B cell (primary cell): ENCODE results near the gene RCSD1. TPM values are rescaled to one million over a fixed set of nuclear protein-coding genes. Genes with fewer than 3 reads are reported as not detected.
A peak's percentile ranks its signal among the peaks of the same experiment; 100 is the strongest.

Source experiments
- ATAC-seq: fragments of 200-7000 bp; cut with Tn5 transposase; one replicate; pipeline ENCODE4 v1.10.0; 2021; ENCODE audit warnings: low read depth, mild to moderate bottlenecking, moderate number of reproducible peaks, moderate library complexity
- CTCF ChIA-PET: fragments of 350-600 bp; sonication (Branson Sonifier 250); formaldehyde crosslinking; loops from one replicate; lab custom pipeline; 2021; ENCODE audit warnings: antibody characterized with exemption, inconsistent platforms; lab: Charles Lee
- POLR2A ChIA-PET: fragments of 350-600 bp; sonication (Branson Sonifier 250); formaldehyde crosslinking; loops from one replicate; lab custom pipeline; 2021; ENCODE audit warnings: antibody characterized with exemption; lab: Charles Lee
- DNase-seq: peaks from one replicate; pipeline ENCODE4 v3.0.0; 2013
- H2AFZ ChIP-seq: 2 replicates; pipeline ENCODE4 v1.6.1; 2012; ENCODE audit warnings: mild to moderate bottlenecking, low read depth, low read length; ENCODE audit not compliant: insufficient read depth, poor library complexity, severe bottlenecking
- H3K27ac ChIP-seq, 2 donors: 1 replicate in 1 of 2; 2 replicates in 1 of 2; pipeline ENCODE4 v1.5.1; 2012 to 2013; ENCODE audit warnings: low read length in 2 of 2, mild to moderate bottlenecking in 2 of 2, moderate library complexity in 1 of 2
- H3K27me3 ChIP-seq, 4 experiments: fragments of 200-600 bp in 1 of 4; sonication (generic) in 1 of 4; replicated peaks in 1 of 4; 1 replicate in 2 of 4; 2 replicates in 2 of 4; pipeline versions ENCODE4 v1.6.1 to v1.7.0; 2013 to 2016; ENCODE audit warnings: low read length in 3 of 4, mild to moderate bottlenecking in 2 of 4, mixed read lengths in 1 of 4, moderate library complexity in 1 of 4; ENCODE audit not compliant: insufficient read depth in 4 of 4, control insufficient read depth in 3 of 4; ENCODE audit errors: control extremely low read depth in 1 of 4
- H3K36me3 ChIP-seq, 2 experiments: replicated peaks in 1 of 2; 1 replicate in 1 of 2; 2 replicates in 1 of 2; pipeline versions ENCODE4 v1.6.1 to v1.7.1; 2013; ENCODE audit warnings: low read length in 1 of 2; ENCODE audit not compliant: insufficient read depth in 2 of 2, control insufficient read depth in 1 of 2; ENCODE audit errors: control extremely low read depth in 1 of 2, extremely low read depth in 1 of 2
- H3K4me1 ChIP-seq, 2 donors: fragments of 200-600 bp in 1 of 2; sonication (generic) in 1 of 2; 1 replicate in 1 of 2; 2 replicates in 1 of 2; pipeline versions ENCODE4 v1.5.1 to v1.6.1; 2013 to 2017; ENCODE audit warnings: low read length in 2 of 2; ENCODE audit not compliant: control insufficient read depth in 2 of 2, insufficient read depth in 2 of 2
- H3K4me2 ChIP-seq: replicated peaks from 2 replicates; pipeline ENCODE3; 2012; ENCODE audit warnings: mild to moderate bottlenecking, low read depth, low read length; ENCODE audit not compliant: poor library complexity, severe bottlenecking
- H3K4me3 ChIP-seq, 5 experiments: fragments of 200-600 bp in 1 of 5; sonication (generic) in 1 of 5; 1 replicate in 3 of 5; 2 replicates in 2 of 5; pipeline versions ENCODE4 v1.5.1 to v1.7.0; 2011 to 2016; ENCODE audit warnings: low read length in 4 of 5, mild to moderate bottlenecking in 4 of 5, low read depth in 2 of 5, control low read depth in 1 of 5, moderate library complexity in 1 of 5; ENCODE audit not compliant: insufficient read depth in 1 of 5; ENCODE audit errors: control extremely low read depth in 1 of 5, extremely low read depth in 1 of 5
- H3K79me2 ChIP-seq: fragments of 200-600 bp; sonication (generic); one replicate; pipeline ENCODE4 v1.6.0; 2016; ENCODE audit warnings: low read length; ENCODE audit not compliant: control insufficient read depth, insufficient read depth
- H3K9ac ChIP-seq: fragments of 200-600 bp; sonication (generic); 2 replicates; pipeline ENCODE4 v1.6.1; 2017; ENCODE audit warnings: mild to moderate bottlenecking, low read length, moderate library complexity
- H3K9me3 ChIP-seq, 3 donors: one replicate each; pipeline versions ENCODE4 v1.6.1 to v1.7.1; 2013; ENCODE audit warnings: low read length in 2 of 3; ENCODE audit not compliant: control insufficient read depth in 2 of 3, insufficient read depth in 1 of 3; ENCODE audit errors: control extremely low read depth in 1 of 3
- H4K20me1 ChIP-seq: 2 replicates; pipeline ENCODE4 v1.6.0; 2012; ENCODE audit warnings: mild to moderate bottlenecking, low read length; ENCODE audit not compliant: insufficient read depth, control insufficient read depth, poor library complexity, severe bottlenecking
- H3K27ac Mint-ChIP-seq: one replicate; pipeline ENCODE4 v1.8.0; 2021; ENCODE audit warnings: mixed read lengths
- H3K27me3 Mint-ChIP-seq: one replicate; pipeline ENCODE4 v1.8.0; 2021; ENCODE audit warnings: mixed read lengths
- H3K4me1 Mint-ChIP-seq: one replicate; pipeline ENCODE4 v1.8.0; 2021; ENCODE audit warnings: mixed read lengths
- H3K4me3 Mint-ChIP-seq: one replicate; pipeline ENCODE4 v1.8.0; 2021; ENCODE audit warnings: mixed read lengths
- H3K9me3 Mint-ChIP-seq: one replicate; pipeline ENCODE4 v1.8.0; 2022; ENCODE audit warnings: mixed read lengths; ENCODE audit not compliant: insufficient read depth
- EZH2 ChIP-seq: IDR thresholded peaks from 2 replicates; pipeline ENCODE4 v1.6.1; 2012; ENCODE audit warnings: borderline replicate concordance, low read depth, mild to moderate bottlenecking, moderate library complexity, low read length; ENCODE audit not compliant: insufficient read depth, poor library complexity, severe bottlenecking
- WGBS: methylation state at CpG from one replicate; pipeline ENCODE4 v1.1.5; 2013; ENCODE audit warnings: missing lambda C conversion rate; ENCODE audit not compliant: insufficient coverage; 5-methylcytosine and 5-hydroxymethylcytosine counted together
- intact Hi-C: fragments of 100-400 bp; cut with micrococcal nuclease; formaldehyde crosslinking; loops from one replicate; pipeline ENCODE4 v1.10.0; 2022
- polyA plus RNA-seq: library from polyadenylated mRNA; depleted of rRNA; stranded (reverse); fragments of >200 nt; gene quantifications from 2 replicates; pipeline ENCODE4 v1.2.3, GENCODE V29; 2012
- total RNA-seq, 2 donors: library from RNA; stranded (reverse); fragments of 120-200 nt in 1 of 2; gene quantifications; 1 replicate in 1 of 2; 2 replicates in 1 of 2; pipeline versions ENCODE4 v1.2.3 to v1.2.4, GENCODE V29; 2013 to 2022
- TF ChIP-seq, protein P1 (sequence below): fragments of 200-600 bp; IDR thresholded peaks from one replicate; pipeline ENCODE4 v1.8.0; 2022; ENCODE audit warnings: antibody characterized with exemption, mild to moderate bottlenecking

RCSD1 gene
- total and polyA plus RNA-seq, 2 donors (not counting 1 experiment from before 2014, with no cell fraction given): 129 to 525 TPM

DNA sequence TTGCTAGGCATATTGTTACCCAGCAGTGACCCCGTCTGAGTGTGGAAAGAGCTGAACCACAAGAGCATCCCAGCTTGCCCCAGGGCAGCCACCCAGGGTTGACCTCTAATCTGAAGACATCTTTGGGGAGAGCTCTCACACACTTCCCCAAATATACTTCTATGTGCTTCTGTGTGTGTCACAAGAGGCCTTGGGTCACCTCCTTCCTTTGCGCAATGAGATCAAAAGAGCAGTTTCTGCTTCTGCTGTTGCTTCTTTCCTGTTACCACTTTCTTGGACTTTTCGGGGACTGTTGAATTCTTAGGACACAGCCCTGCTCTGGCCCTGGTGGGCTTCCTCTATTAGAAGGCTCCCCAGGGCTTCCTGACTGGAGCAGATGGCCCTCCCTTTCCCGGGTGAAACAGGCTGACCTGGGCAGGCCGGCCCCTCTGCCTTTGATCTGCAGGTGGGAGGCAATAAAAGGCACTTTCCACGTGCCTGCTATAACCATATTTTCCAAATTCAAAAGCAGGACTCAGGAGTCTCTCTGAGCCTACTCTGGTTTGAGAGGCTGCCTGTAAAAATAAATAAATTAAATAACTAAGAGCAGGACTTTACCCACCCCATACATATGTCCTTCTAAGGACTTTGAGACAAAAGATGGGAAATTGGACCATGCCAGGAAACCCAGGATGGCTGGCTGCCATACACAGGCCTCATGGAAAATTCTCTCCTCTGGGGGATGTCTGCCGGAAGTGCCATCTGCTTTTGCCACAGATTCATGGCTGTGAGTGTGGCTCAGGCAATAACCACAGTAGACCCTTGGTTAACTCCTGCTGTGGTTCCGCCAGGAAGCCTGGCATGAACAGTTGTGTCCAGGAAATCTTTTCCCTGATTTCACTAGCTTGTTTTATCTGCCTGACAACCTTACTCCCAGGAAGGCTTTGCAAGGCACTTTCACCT lies 28.3 kb upstream of the RCSD1 start:
- Mint-ChIP-seq H3K4me3 (peak overlapping the region; percentile 39), H3K9me3 (no peaks in the 10 kb centered on the region), H3K27me3 (no peaks in the 10 kb centered on the region), H3K27ac (peak overlapping the region; percentile 64), H3K4me1 (peaks cover 41% of the 10 kb centered on the region)
- Histone ChIP-seq H3K9me3 (peaks cover 0 to 7% (median 2%) of the 10 kb centered on the region in 3 donors), H3K79me2 (peaks cover 84% of the 10 kb centered on the region), H3K27me3 (no peaks in the 10 kb centered on the region), H2AFZ (peak overlapping the region; percentile 59), H3K36me3 (no peaks in the 10 kb centered on the region), H3K9ac (no peak overlapping the region), H3K4me1 (peaks cover 38 to 39% of the 10 kb centered on the region in 2 donors), H3K27ac (peak overlapping the region; percentile 48 to 81), H3K4me3 (no peak overlapping the region), H4K20me1 (no peaks in the 10 kb centered on the region), H3K4me2 (peak overlapping the region; percentile 66)
- ATAC-seq (peak; percentile 81), DNase-seq (peak; percentile 70)
- intact Hi-C loops: loop anchor here (5.0 kb wide), 1 partner anchor 49 kb away; the partner anchor contains the start of gene CREG1
- CTCF ChIA-PET: interaction anchor here (0.9 to 12.1 kb wide), 18 partner anchors 8 to 116 kb away, joined by 3 to 378 read pairs (median 18); partner anchors contain the start of gene RCSD1
- 27% methylated on average over 5 of the region's 8 CpGs for WGBS
- POLR2A ChIA-PET: interaction anchor here (0.6 to 6.6 kb wide), 7 partner anchors 15 to 120 kb away, joined by 3 to 136 read pairs (median 12); partner anchors contain the start of genes MPZL1 and RCSD1
- TF ChIP-seq, protein P1, sequence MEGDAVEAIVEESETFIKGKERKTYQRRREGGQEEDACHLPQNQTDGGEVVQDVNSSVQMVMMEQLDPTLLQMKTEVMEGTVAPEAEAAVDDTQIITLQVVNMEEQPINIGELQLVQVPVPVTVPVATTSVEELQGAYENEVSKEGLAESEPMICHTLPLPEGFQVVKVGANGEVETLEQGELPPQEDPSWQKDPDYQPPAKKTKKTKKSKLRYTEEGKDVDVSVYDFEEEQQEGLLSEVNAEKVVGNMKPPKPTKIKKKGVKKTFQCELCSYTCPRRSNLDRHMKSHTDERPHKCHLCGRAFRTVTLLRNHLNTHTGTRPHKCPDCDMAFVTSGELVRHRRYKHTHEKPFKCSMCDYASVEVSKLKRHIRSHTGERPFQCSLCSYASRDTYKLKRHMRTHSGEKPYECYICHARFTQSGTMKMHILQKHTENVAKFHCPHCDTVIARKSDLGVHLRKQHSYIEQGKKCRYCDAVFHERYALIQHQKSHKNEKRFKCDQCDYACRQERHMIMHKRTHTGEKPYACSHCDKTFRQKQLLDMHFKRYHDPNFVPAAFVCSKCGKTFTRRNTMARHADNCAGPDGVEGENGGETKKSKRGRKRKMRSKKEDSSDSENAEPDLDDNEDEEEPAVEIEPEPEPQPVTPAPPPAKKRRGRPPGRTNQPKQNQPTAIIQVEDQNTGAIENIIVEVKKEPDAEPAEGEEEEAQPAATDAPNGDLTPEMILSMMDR: no peak
- TF ChIP-seq EZH2: no peak
